CD14-positive monocyte (primary cell): ENCODE data around the gene ADAR. TPM values are rescaled to one million over a fixed set of nuclear protein-coding genes. Genes with fewer than 3 reads are reported as not detected.

Source experiments
- DNase-seq, 3 donors: peaks; one replicate each; pipeline ENCODE4 v3.0.0-alpha.2; 2011 to 2022
- H2AFZ ChIP-seq: 2 replicates; pipeline ENCODE4 v1.6.0; 2012; ENCODE audit warnings: mild to moderate bottlenecking, low read depth, low read length, inconsistent platforms; ENCODE audit not compliant: insufficient read depth, poor library complexity, severe bottlenecking
- H3K27ac ChIP-seq, 2 donors: 1 replicate in 1 of 2; 2 replicates in 1 of 2; pipeline ENCODE4 v1.5.1; 2012 to 2013; ENCODE audit warnings: low read length in 2 of 2, control low read depth in 1 of 2, inconsistent platforms in 1 of 2, low read depth in 1 of 2, mild to moderate bottlenecking in 1 of 2
- H3K27me3 ChIP-seq, 2 donors: one replicate each; pipeline versions ENCODE4 v1.6.0 to v1.6.1; 2011 to 2013; ENCODE audit warnings: low read length in 2 of 2; ENCODE audit not compliant: control insufficient read depth in 2 of 2, insufficient read depth in 2 of 2
- H3K36me3 ChIP-seq, 2 donors: replicated peaks in 1 of 2; 1 replicate in 1 of 2; 2 replicates in 1 of 2; pipeline versions ENCODE4 v1.5.1 to v1.6.1; 2012 to 2013; ENCODE audit warnings: low read length in 2 of 2, control low read depth in 1 of 2, inconsistent platforms in 1 of 2, mild to moderate bottlenecking in 1 of 2; ENCODE audit not compliant: insufficient read depth in 2 of 2, control insufficient read depth in 1 of 2
- H3K4me1 ChIP-seq, 2 donors: 1 replicate in 1 of 2; 2 replicates in 1 of 2; pipeline versions ENCODE4 v1.5.1 to v1.6.1; 2012 to 2013; ENCODE audit warnings: low read length in 2 of 2, control low read depth in 1 of 2, inconsistent platforms in 1 of 2, mild to moderate bottlenecking in 1 of 2, moderate library complexity in 1 of 2; ENCODE audit not compliant: insufficient read depth in 2 of 2, control insufficient read depth in 1 of 2
- H3K4me2 ChIP-seq: replicated peaks from 2 replicates; pipeline ENCODE3; 2012; ENCODE audit warnings: low read length, moderate library complexity, mild to moderate bottlenecking; ENCODE audit not compliant: poor library complexity, severe bottlenecking; ENCODE audit errors: extremely low read depth
- H3K4me3 ChIP-seq, 3 experiments: fragments of 200-600 bp in 1 of 3; sonication (generic) in 1 of 3; replicated peaks in 1 of 3; 1 replicate in 2 of 3; 2 replicates in 1 of 3; pipeline ENCODE4 v1.5.1; 2011 to 2013; ENCODE audit warnings: low read length in 3 of 3, mild to moderate bottlenecking in 3 of 3, control low read depth in 2 of 3, low read depth in 2 of 3, inconsistent platforms in 1 of 3, moderate library complexity in 1 of 3
- H3K79me2 ChIP-seq: 2 replicates; pipeline ENCODE4 v1.6.0; 2012; ENCODE audit warnings: mild to moderate bottlenecking, control low read depth, inconsistent platforms, low read length, moderate library complexity; ENCODE audit not compliant: insufficient read depth
- H3K9ac ChIP-seq: 2 replicates; pipeline ENCODE4 v1.6.0; 2017; ENCODE audit warnings: low read length, mild to moderate bottlenecking; ENCODE audit not compliant: insufficient read depth, poor library complexity, severe bottlenecking
- H3K9me3 ChIP-seq, 2 donors: replicated peaks in 1 of 2; 1 replicate in 1 of 2; 2 replicates in 1 of 2; pipeline versions ENCODE4 v1.5.1 to v1.6.1; 2012 to 2013; ENCODE audit warnings: low read length in 2 of 2, control low read depth in 1 of 2; ENCODE audit not compliant: control insufficient read depth in 1 of 2, insufficient read depth in 1 of 2
- H4K20me1 ChIP-seq: 2 replicates; pipeline ENCODE4 v1.6.0; 2012; ENCODE audit warnings: mild to moderate bottlenecking, low read length, control low read depth, moderate library complexity; ENCODE audit not compliant: insufficient read depth
- H3K27ac Mint-ChIP-seq, 7 donors: one replicate each; pipeline ENCODE4 v1.8.0; 2020; ENCODE audit warnings: mild to moderate bottlenecking in 7 of 7, mixed read lengths in 7 of 7, moderate library complexity in 6 of 7, inconsistent platforms in 2 of 7
- H3K27me3 Mint-ChIP-seq, 3 donors: one replicate each; pipeline ENCODE4 v1.8.0; 2021 to 2022; ENCODE audit warnings: low read depth in 3 of 3, mild to moderate bottlenecking in 3 of 3, mixed read lengths in 3 of 3, moderate library complexity in 3 of 3, inconsistent platforms in 1 of 3
- H3K36me3 Mint-ChIP-seq, 2 donors: one replicate each; pipeline ENCODE4 v1.8.0; 2020; ENCODE audit warnings: mixed read lengths in 2 of 2, inconsistent platforms in 1 of 2, mild to moderate bottlenecking in 1 of 2
- H3K4me1 Mint-ChIP-seq: one replicate; pipeline ENCODE4 v1.8.0; 2020; ENCODE audit warnings: mild to moderate bottlenecking, mixed read lengths
- H3K4me3 Mint-ChIP-seq, 2 donors: one replicate each; pipeline ENCODE4 v1.8.0; 2020; ENCODE audit warnings: mild to moderate bottlenecking in 2 of 2, mixed read lengths in 2 of 2, moderate library complexity in 1 of 2
- H3K9me3 Mint-ChIP-seq, 7 donors: one replicate each; pipeline ENCODE4 v1.8.0; 2020 to 2022; ENCODE audit warnings: mixed read lengths in 7 of 7, mild to moderate bottlenecking in 6 of 7, moderate library complexity in 6 of 7, inconsistent platforms in 2 of 7
- WGBS: methylation state at CpG from one replicate; pipeline ENCODE4 v1.1.5; 2013; ENCODE audit warnings: missing lambda C conversion rate; ENCODE audit not compliant: insufficient coverage; 5-methylcytosine and 5-hydroxymethylcytosine counted together
- intact Hi-C, 2 donors: fragments of 100-400 bp; cut with micrococcal nuclease; formaldehyde crosslinking; loops; one replicate each; pipeline versions ENCODE4 v1.15.0 to v1.15.1; 2023
- polyA plus RNA-seq, 3 donors: library from polyadenylated mRNA; depleted of rRNA in 1 of 3; unstranded in 2 of 3; stranded (reverse) in 1 of 3; fragments of 300-500 nt in 2 of 3; fragments of >200 nt in 1 of 3; fragmentation: Illumina TruSeq in 2 of 3; gene quantifications; 1 replicate in 2 of 3; 2 replicates in 1 of 3; pipeline ENCODE4 v1.2.3, GENCODE V29; 2012 to 2021
- TF ChIP-seq, protein P1 (sequence below): fragments of 200-600 bp; IDR thresholded peaks from one replicate; pipeline ENCODE4 v1.8.0; 2022; ENCODE audit warnings: antibody characterized with exemption, mild to moderate bottlenecking

ADAR gene
- polyA plus RNA-seq, 3 donors: 57.3 to 100 (median 91.6) TPM

DNA sequence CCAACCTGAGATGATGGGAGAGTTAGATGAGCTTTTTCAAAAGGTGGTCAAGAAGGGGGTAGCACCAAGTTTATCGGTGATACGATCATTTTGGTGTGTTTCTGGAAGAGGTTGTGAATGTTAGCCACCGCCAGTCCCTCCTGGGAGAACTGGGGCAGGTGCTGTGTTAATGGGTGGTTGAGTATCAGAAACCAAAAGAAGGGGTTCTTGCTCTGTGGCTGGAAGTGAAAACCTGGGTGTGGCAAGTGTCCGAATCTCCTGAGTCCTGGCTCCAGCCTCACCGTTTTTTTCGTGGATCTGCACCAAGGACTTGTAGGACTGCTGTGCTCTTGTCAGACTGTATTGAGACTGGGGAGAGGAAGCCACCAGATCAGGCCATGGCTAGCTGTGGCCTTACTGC is 57.3 kb downstream of the ADAR start:
- intact Hi-C loops: loop anchor here in 1 of 2 donors (10.0 kb wide), 2 partner anchors 384 to 534 kb away; partner anchors contain the start of gene PMVK
- H3K4me3 ChIP-seq: no peak overlapping the region
- peaks cover 19% of the 10 kb centered on the region for H3K4me1 Mint-ChIP-seq
- H3K27me3 Mint-ChIP-seq: peaks cover 0 to 2% (median 0%) of the 10 kb centered on the region in 3 donors
- H3K27me3 ChIP-seq: no peaks in the 10 kb centered on the region
- H2AFZ ChIP-seq: no peak overlapping the region
- no peak overlapping the region for H3K4me2 ChIP-seq
- no peaks in the 10 kb centered on the region for H3K9me3 Mint-ChIP-seq
- no peaks in the 10 kb centered on the region for H3K9me3 ChIP-seq
- H3K36me3 Mint-ChIP-seq: peaks cover 71 to 73% of the 10 kb centered on the region in 2 donors
- 89% methylated on average over 6 of the region's 6 CpGs for WGBS
- H3K27ac Mint-ChIP-seq: peak overlapping the region in 1 of 7 donors; percentile 37
- TF ChIP-seq, protein P1, sequence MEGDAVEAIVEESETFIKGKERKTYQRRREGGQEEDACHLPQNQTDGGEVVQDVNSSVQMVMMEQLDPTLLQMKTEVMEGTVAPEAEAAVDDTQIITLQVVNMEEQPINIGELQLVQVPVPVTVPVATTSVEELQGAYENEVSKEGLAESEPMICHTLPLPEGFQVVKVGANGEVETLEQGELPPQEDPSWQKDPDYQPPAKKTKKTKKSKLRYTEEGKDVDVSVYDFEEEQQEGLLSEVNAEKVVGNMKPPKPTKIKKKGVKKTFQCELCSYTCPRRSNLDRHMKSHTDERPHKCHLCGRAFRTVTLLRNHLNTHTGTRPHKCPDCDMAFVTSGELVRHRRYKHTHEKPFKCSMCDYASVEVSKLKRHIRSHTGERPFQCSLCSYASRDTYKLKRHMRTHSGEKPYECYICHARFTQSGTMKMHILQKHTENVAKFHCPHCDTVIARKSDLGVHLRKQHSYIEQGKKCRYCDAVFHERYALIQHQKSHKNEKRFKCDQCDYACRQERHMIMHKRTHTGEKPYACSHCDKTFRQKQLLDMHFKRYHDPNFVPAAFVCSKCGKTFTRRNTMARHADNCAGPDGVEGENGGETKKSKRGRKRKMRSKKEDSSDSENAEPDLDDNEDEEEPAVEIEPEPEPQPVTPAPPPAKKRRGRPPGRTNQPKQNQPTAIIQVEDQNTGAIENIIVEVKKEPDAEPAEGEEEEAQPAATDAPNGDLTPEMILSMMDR: no peak
- peaks cover 77% of the 10 kb centered on the region for H4K20me1 ChIP-seq
- H3K27ac ChIP-seq: no peak overlapping the region
- peaks cover 68 to 81% of the 10 kb centered on the region in 2 donors for H3K36me3 ChIP-seq
- no peak overlapping the region for H3K4me3 Mint-ChIP-seq
- no peak for DNase-seq
- no peak overlapping the region for H3K9ac ChIP-seq
- peaks cover 9% of the 10 kb centered on the region for H3K79me2 ChIP-seq
- peaks cover 3 to 11% of the 10 kb centered on the region in 2 donors for H3K4me1 ChIP-seq

DNA sequence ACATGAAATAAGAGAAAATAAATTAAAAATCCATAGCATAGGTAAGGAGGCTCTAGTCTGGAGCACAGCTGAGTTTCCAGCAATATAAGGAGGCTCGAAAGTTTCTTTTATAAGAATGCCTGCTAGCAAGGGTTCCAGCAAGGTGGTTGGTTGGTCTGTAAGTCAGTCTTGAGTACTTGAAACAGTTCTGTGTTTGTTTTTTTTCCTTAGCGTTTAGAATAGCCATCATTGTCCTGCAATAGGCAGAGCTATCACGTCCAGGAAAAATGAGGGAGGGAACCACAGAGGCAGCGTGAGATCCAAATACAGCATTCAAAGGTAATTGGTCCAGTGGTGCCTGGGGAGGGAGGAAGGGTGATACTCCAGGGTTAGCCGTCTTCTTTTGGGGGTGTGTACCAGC is 57.9 kb downstream of the ADAR start:
- Mint-ChIP-seq H3K9me3 (no peaks in the 10 kb centered on the region), H3K4me1 (peaks cover 19% of the 10 kb centered on the region), H3K36me3 (peaks cover 65 to 67% of the 10 kb centered on the region in 2 donors)

More for the DNA sequence above, 57.9 kb downstream of the ADAR start:
- Histone ChIP-seq H3K79me2 (peaks cover 3% of the 10 kb centered on the region), H3K4me2 (no peak overlapping the region), H3K36me3 (peaks cover 62 to 75% of the 10 kb centered on the region in 2 donors), H4K20me1 (peaks cover 71% of the 10 kb centered on the region), H3K9ac (no peak overlapping the region), H3K27ac (no peak overlapping the region), H3K4me3 (no peak overlapping the region), H2AFZ (no peak overlapping the region), H3K27me3 (no peaks in the 10 kb centered on the region), H3K9me3 (no peaks in the 10 kb centered on the region), H3K4me1 (peaks cover 3 to 11% of the 10 kb centered on the region in 2 donors)
- intact Hi-C loops: loop anchor here in 1 of 2 donors (10.0 kb wide), 2 partner anchors 385 to 535 kb away; partner anchors contain the start of gene PMVK
- TF ChIP-seq, protein P1: no peak
- Mint-ChIP-seq H3K27me3 (peaks cover 0 to 2% (median under 1%) of the 10 kb centered on the region in 3 donors), H3K4me3 (no peak overlapping the region), H3K27ac (no peak overlapping the region)
- 94% methylated on average over 4 of the region's 5 CpGs for WGBS
- no peak for DNase-seq
